Stimulated activated CD4-positive, alpha-beta T cell treated with anti-CD3 and anti-CD28 coated beads, TNF-alpha, amount 100 ng/mL, for 4 hours (primary cell): Measurements from ENCODE around the gene PIH1D1.
"Not testable (repeated sequence)": the region's sequence is repeated elsewhere in the genome, so short reads cannot be mapped to it uniquely, and the experiment has no call there.

Experiments
- DNase-seq, 3 experiments: peaks; one replicate each; pipeline ENCODE4 v3.0.0-alpha.2; 2020; ENCODE audit warnings: low read depth in 3 of 3

The PIH1D1 gene

DNA sequence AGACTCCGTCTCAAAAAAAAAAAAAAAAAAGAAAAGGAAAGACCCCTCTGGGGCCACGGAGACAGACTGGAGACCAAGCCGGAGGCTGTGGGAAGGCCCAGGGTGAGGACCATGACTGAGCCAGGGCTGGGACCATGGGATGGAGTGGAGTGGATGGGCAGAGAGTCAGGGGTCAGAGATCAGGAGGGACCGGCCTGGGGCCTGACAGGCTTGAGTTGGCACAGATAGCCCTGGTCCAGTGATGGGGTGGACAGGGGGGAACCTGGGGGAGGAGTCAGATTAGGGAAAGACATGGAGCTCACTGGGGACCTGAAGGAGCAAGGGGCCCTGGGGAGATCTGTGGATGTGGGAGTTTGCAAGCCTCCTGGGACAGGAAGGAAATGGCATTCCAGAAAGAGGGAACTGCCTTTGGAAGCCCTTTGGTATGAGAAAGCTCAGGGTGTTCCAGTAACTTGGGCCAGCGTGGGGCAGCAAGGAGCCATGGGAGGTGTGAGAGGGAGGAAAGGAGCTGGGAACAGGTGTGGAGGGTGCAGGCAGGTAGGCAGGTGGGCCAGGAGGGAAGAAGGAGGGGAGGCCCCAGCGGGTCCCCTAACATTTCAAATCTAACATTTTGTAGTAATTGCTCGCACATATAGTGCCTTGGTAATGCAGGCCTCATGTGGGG is 29.5 kb upstream of the PIH1D1 start:
- no peak for DNase-seq

DNA sequence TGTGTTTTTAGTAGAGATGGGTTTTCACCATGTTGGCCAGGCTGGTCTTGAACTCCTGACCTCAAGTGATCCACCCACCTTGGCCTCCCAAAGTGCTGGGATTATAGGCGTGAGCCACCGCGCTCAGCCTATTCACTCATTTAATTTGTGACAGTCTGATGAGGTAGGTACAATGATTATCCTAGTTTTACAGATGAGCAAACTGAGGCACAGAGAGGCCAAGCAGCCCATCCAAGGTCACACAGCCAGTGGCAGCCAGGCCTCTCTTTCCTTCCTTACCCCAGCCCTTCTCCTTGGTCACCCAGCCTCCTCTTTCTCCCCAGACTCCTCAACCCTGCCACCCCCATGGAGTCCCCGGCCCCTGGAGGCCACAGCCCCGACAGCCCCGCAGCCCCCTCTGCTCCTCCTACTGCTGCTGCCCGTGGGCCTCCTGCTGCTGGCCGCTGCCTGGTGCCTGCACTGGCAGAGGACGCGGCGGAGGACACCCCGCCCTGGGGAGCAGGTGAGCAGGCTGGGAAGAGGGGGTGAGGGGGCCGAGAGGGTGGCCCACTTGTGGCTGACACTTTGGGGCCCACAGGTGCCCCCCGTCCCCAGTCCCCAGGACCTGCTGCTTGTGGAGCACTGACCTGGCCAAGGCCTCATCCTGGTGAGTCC is 28.5 kb upstream of the PIH1D1 start:
- no peak for DNase-seq

DNA sequence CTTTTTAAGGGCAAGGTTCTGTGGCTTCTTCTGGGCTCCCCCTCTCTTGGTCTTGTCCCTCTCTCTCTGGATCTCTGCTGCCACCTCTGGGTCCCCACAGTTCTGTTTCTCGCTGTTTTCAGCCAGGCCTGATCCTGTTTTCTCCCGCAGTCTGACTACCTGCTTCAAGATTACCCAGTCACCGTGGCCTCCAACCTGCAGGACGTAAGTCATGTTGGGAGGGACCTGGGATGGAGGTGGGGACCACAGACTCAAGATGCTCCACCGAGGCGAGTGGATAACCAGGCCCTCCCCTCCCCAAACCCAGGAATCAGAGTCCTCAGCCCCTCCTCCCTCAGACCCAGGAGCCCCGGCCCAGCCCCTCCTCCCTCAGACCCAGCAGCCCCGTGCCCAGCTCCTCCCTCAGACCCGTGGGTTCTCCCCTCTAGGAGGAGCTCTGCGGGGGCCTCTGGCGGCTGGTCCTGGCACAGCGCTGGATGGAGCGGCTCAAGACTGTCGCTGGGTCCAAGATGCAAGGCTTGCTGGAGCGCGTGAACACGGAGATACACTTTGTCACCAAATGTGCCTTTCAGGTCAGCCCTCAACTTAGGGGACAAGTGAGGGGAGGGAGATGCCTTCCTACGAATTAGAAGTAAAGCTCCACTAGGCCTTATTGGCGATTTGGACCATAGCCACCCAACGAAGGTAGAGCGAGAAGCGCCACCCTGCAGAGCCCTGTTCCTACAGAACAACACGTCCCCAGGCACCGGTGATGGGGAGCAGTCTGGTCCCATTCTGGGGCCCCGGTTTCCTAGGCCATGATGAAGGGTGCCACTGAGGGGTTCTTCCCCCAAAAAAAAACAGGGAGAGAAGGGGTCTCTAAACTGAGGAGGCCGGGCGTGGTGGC is 24.6 kb upstream of the PIH1D1 start:
- no peak for DNase-seq

DNA sequence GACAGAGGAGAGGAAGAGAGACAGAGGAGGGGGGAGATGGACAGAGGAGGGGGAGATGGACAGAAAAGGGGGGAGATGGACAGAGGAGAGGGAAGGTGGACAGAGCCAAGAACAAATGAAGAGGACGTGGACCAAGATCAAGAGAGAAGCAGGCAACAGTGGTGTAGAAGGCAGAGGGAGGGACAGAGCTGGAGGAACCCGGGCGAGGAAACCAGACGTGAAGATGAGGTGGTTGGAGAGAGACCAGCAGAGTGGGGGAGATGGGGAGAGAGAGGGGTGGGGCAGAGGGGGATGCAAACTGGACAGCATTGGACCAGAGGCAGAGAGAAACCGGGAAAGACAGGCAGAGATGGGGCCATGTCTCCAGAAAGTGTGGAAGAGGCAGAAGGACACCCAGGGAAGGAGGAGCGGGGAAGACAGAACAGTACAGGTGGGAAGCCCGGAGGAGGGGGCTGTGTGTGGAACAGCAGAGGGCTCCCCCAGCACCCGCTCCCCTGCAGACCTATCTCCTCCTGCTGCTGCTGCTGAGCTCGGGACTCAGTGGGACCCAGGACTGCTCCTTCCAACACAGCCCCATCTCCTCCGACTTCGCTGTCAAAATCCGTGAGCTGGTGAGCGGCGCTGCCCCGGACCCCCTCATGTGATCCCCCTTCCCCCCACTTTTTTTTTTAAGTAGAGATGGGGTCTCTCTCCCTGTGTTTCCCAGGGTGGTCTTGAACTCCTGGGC is 23.7 kb upstream of the PIH1D1 start:
- DNase-seq = no peak

DNA sequence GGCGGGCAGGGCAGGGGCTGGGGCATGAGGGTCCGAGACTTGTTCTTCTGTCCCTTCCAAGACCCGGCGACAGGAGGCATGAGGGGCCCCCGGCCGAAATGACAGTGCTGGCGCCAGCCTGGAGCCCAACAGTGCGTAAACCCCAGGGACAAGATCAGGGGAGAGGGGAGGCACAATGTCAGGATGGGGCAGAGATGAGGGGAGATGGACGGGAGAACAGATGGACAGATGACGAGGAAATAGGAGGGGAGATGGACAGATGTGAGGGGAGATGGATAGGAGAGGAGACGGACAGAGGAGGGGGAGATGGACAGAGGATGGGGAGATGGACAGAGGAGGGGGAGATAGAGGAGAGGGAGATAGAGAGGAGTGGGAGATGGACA is 22.9 kb upstream of the PIH1D1 start:
- no peak for DNase-seq

DNA sequence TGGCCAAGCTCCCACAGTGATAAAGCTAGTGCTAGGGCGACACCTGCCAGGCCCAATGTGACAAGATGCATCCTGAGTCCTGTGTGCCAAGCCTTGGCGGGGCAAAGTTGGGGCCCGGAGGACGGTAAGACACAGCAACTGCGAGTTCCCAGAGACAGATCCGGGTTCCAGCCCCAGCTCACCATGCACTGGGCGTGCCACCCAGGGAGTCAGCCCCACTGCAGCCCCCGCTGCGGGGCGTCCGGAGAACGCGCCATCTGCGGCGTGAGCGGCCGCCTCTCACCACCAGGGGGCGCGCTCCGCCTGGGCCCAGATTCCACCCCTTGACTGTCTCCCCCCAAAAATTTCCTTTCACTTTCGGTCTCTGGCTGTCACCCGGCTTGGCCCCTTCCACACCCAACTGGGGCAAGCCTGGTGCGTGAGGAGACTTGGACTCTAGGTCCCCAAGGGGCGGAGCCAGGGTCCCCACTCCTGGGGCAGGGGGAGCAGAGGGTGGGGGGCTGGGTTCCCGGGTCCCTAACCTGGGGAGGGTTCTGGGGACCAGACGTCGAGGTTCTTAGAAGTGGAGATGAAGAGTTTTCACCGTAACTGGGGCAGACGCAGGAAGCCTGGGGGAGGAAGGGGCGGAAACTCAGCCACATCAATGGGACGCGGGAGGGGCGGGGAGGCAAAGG is 22.4 kb upstream of the PIH1D1 start, which contains the start of gene FLT3LG:
FLT3LG (plus strand) TSS at position 348 of the 674 bp plus-strand sequence. CDS start 425 bp downstream, outside the sequence.
- DNase-seq = peak; percentile 81 to 90 (median 83)

DNA sequence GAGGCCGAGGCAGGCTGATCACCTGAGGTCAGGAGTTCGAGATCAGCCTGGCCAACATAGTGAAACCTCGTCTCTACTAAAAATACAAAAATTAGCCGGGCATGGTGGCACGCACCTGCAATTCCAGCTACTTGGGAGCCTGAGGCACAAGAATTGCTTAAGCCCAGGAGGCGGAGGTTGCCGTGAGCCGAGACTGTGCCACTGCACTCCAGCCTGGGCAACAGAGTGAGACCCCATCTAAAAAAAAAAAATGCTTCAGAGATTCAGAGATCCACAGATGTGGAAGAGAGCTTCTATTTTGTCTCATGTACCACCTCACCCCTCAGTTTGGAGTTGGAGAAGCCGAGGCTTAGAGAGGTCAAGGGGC is 21.9 kb upstream of the PIH1D1 start:
- not testable (repeated sequence) for DNase-seq

DNA sequence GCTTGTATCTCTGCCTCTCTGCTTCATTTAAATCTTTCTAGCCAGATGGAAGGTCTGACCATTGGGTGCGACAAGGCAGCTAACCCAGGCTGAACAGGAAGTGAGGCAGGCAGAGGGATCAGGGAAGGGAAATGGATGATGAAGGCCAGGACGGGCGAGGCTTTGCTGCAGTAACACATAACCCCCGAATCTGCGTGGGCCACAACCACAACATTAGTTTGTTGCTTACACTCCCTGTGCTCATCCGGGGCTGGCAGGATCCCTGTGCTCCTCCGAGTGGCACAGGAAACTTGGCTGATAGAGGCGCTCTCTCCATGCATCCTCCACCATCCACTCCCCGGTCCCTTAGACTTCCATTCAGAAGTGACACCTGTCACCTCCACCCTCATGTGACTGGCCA is 21.3 kb upstream of the PIH1D1 start:
- DNase-seq = no peak

DNA sequence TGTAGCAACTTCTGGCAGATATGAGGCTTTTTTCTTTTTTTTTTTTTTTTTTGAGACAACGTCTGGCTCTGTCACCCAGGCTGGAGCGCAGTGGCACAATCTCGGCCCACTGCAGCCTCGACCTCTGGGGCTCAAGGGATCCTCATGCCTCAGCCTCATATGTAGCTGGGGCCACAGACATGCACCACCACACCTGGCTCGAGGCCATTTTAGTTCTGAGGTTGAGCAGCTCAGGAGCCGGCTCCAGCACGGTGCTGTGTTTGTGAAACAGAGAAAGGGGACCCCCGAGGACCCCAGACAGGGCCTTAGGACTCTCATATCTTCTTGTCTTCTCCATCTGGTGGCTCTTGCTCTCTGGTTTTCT is 19.0 kb upstream of the PIH1D1 start:
- DNase-seq = no peak

DNA sequence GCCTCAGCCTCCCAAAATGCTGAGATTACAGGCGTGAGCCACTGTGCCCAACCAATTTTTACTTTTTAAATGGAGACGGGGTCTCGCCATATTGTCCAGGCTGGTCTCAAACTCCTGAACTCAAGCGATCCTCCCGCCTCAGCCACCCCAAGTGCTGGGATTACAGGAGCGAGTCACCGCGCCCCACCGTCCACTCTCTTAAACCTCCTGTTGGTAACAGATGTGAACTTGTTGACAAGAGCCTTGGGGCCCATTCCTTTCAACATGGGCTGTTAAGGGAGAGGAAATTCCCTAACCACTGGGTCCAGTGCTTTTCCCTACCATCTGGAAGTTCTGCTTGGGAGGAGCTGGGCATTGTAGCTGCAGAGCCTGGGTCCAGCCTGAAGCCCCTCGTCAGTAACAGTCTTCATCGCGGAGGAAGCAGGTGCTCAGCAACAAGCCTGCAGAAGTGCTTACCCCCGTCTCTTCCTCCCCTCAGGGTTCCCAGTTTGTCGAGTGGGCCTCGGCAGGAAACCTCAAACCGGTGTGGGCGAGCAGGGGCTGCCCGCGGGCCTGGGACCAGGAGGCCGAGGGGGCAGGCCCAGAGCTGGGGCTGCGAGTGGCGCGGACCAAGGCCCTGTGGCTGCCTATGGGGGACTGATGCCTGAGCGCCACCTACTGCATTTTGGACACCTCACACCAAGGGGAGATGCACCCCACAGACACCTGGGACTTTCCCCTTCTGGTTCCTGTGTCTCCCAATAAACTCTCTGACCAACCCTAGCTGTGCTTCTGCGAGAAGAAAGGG is 18.4 kb upstream of the PIH1D1 start:
- peak in 1 of 3 experiments; percentile 44 for DNase-seq

DNA sequence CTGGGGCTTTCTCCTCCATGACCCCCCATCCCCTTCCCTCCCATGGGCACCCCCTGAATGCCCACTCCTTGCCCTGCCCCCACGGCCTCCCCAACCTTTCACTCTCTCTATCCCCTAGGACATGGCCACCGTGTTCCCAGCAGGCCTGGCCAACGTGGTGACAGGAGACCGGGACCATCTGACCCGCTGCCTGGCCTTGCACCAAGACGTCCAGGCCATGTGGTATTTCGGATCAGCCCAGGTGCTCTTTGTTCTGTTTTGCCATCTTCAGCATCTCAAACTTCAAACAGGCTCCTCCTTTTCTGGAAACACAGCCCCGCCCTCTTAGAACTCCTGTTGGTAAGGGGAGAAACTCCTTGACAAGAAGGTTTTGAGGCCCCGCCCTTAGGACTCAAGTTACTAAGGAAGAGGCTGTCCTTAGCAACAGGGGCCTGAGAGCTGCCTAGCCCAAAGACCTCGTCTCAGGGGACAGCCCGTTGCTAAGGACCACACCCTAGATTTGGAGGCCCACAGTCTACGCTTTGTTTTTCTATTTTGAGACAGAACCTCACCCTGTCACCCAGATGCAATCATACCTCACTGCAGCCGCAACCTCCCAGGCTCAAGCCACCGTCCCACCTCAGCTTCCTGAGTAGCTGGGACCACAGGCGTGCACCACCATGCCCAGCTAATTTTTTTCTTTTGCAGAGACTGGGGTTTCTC is 17.3 kb upstream of the PIH1D1 start:
- peak in 1 of 3 experiments; percentile 61 for DNase-seq

DNA sequence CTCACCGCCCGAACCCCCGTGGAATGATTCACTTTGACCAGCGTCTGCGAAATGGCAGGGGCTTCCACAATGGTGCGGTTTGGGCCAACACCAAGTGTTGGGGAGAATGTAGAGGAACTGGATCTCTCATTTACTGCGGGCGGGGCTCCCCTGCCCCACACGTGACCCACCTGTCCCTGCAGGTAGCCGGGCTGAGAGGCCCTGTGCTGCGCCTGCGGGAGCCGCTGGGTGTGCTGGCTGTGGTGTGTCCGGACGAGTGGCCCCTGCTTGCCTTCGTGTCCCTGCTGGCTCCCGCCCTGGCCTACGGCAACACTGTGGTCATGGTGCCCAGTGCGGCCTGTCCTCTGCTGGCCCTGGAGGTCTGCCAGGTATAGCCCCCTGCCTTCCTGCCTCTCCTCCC is 16.6 kb upstream of the PIH1D1 start:
- no peak for DNase-seq

DNA sequence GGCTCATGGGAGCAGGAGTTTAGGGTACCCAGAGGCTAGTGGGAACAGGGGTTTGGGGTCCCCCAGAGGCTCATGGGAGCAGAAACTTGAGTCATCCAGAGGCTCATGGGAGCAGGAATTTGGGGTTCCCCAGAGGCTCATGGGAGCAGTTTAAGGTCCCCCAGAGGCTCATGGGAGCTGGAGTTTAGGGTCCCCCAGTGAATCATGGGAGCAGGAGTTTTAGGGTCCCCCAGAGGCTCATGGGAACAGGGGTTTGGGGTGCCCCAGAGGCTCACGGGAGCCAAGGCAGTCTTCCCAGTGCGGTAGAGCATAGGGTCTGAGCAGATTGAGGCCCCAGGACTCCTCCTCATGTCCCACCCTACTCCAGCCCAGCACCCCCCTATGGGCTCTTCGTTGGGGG is 13.8 kb upstream of the PIH1D1 start:
- DNase-seq = no peak

DNA sequence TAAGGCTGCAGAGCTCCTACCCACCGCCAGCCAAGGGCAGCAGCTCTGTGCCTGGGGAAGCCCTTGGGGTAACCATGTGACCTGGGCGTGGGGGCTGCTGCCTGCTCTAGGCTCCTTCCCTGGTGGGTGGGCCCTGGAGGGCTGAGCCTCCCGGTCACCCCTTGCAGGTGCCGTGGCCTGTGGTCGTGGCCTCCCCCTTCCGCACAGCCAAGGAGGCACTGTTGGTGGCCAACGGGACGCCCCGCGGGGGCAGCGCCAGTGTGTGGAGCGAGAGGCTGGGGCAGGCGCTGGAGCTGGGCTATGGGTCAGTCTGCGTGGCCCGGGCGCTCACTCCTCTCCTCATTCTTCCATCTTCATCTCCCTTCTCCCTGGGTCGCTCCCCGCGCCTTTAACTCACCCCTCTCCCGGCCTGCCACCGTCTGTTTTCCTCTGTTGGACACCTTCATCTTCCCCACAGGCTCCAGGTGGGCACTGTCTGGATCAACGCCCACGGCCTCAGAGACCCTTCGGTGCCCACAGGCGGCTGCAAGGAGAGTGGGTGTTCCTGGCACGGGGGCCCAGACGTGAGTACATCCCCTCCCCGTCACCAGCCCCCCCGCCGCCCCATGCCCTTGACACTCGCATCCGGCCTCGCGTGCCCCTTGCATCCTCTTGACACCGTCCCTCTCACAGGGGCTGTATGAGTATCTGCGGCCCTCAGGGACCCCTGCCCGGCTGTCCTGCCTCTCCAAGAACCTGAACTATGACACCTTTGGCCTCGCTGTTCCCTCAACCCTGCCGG is 12.5 kb upstream of the PIH1D1 start:
- no peak for DNase-seq

DNA sequence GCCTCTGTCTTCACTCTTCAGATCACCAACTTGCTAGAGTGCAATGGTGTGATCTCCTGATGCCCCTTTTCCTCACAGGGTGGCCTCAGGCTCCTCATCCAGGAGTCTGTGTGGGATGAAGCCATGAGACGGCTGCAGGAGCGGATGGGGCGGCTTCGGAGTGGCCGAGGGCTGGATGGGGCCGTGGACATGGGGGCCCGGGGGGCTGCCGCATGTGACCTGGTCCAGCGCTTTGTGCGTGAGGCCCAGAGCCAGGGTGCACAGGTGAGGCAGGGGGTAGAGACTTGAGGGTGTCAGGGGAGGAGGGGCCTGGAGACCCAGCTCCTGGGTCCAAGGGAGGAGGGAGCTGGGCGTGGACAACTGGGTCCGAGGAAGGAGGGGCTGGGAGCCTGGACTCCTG is 10.9 kb upstream of the PIH1D1 start:
- no peak for DNase-seq

DNA sequence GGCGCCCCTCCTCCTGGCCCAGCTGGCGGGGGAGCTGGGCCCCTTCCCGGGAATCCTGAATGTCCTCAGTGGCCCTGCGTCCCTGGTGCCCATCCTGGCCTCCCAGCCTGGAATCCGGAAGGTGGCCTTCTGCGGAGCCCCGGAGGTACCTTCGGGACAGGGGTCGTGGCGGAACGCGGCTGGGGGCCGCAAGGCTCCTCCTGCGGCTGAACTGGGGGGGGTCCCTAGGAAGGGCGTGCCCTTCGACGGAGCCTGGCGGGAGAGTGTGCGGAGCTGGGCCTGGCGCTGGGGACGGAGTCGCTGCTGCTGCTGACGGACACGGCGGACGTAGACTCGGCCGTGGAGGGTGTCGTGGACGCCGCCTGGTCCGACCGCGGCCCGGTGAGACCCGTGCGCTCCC is 10.0 kb upstream of the PIH1D1 start:
- DNase-seq = no peak

DNA sequence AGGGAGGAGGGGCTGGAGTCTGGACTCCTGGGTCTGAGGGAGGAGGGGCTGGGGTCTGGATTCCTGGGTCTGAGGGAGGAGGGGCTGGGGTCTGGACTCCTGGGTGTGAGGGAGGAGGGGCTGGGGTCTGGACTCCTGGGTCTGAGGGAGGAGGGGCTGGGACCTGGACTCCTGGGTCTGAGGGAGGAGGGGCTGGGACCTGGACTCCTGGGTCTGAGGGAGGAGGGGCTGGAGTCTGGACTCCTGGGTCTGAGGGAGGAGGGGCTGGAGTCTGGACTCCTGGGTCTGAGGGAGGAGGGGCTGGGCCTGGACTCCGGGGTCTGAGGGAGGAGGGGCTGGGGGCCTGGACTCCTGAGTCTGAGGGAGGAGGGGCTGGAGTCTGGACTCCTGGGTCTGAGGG is 9.5 kb upstream of the PIH1D1 start:
- not testable (repeated sequence) for DNase-seq

DNA sequence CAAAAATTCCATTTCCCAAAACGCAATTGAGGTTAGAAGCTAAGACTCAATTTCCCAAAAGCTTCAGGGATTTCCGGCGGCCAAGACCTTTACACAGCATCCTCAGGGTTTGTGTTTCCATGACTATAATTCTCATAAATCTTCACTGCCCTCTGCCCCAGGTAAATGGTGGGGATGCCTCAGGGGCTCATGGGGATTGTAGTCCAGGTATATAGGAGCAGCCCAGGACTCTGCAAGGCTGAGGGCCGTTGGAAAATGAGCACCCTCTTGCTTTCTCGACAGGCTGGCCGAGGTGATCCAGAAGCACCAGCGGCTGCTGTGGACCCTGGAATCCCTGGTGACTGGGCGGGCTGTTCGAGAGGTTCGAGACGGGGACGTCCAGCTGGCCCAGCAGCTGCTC is 7.8 kb upstream of the PIH1D1 start:
- DNase-seq = no peak

DNA sequence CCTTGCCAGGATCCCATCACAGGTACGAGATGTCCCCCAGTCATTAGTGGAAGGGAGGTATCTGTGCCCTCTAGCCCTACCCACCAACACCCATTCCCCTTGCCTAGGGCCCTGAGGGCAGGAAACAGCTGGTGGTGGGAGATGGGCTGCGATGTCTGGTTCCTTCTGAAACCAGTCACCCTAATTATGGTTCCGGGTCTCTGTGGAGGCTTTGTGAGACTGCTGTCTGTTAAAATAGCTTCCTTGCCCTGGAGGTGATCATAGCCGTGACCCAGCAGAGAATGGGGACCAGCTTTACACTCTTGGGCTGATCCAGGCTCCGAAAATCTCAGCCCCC is 6.9 kb upstream of the PIH1D1 start:
- DNase-seq = no peak
